Adrenal gland (tissue), 12 donors: ENCODE data around the gene CHTF8. TPM values are rescaled to one million over a fixed set of nuclear protein-coding genes. Genes with fewer than 3 reads are reported as not detected.

ENCODE experiments used
- DNase-seq, 7 donors: peaks; one replicate each; pipeline ENCODE4 v3.0.0-alpha.2; 2019 to 2020
- H3K27ac ChIP-seq, 5 donors: fragments of 200-600 bp; sonication (generic) in 4 of 5; 1 replicate in 3 of 5; 2 replicates in 2 of 5; pipeline versions ENCODE4 v1.5.1 to v1.8.0; 2016 to 2020; ENCODE audit warnings: mild to moderate bottlenecking in 1 of 5
- H3K27me3 ChIP-seq: fragments of 200-600 bp; 2 replicates; pipeline ENCODE4 v1.8.0; 2021
- H3K36me3 ChIP-seq, 2 donors: fragments of 200-600 bp; replicated peaks in 1 of 2; 1 replicate in 1 of 2; 2 replicates in 1 of 2; pipeline versions ENCODE4 v1.5.1 to v1.8.0; 2018 to 2022
- H3K4me1 ChIP-seq, 2 donors: fragments of 200-600 bp; replicated peaks in 1 of 2; 1 replicate in 1 of 2; 2 replicates in 1 of 2; pipeline versions ENCODE4 v1.5.1 to v1.8.0; 2018 to 2021
- H3K4me3 ChIP-seq, 4 donors: fragments of 200-600 bp; sonication (generic) in 3 of 4; one replicate each; pipeline ENCODE4 v1.5.1; 2016 to 2018
- H3K9me3 ChIP-seq, 3 donors: fragments of 200-600 bp; sonication (generic) in 1 of 3; replicated peaks in 1 of 3; 1 replicate in 2 of 3; 2 replicates in 1 of 3; pipeline versions ENCODE4 v1.5.1 to v1.8.0; 2016 to 2021
- CTCF ChIP-seq, 6 experiments: fragments of 450-650 bp in 4 of 6; fragments of 200-600 bp in 2 of 6; sonication (generic) in 1 of 6; IDR thresholded peaks; 1 replicate in 5 of 6; 2 replicates in 1 of 6; pipeline versions ENCODE4 v1.5.1 to v1.8.0; 2016 to 2021; ENCODE audit warnings: antibody characterized with exemption in 6 of 6, mild to moderate bottlenecking in 2 of 6, moderate library complexity in 1 of 6
- POLR2A ChIP-seq, 2 donors: fragments of 450-650 bp; IDR thresholded peaks; one replicate each; pipeline ENCODE4 v1.6.1; 2017; ENCODE audit warnings: antibody characterized with exemption in 2 of 2, mild to moderate bottlenecking in 2 of 2, moderate library complexity in 1 of 2
- WGBS, 4 donors: extraction: QIAGEN DNeasy Blood & Tissue Kit in 2 of 4; methylation state at CpG; one replicate each; pipeline versions ENCODE4 v1.1.5 to v1.1.7; 2013 to 2017; 5-methylcytosine and 5-hydroxymethylcytosine counted together
- intact Hi-C, 2 donors: fragments of 100-400 bp; cut with DNase I; formaldehyde crosslinking; loops; one replicate each; pipeline versions ENCODE4 v1.14.1 to v1.15.0; 2022 to 2023
- polyA plus RNA-seq, 3 donors: library from polyadenylated mRNA; stranded (reverse); fragments of 200-250 nt in 2 of 3; fragments of 350-450 nt in 1 of 3; fragmentation: Illumina TruSeq in 1 of 3; extraction: RNeasy Lipid Tissue Mini Kit (QIAGEN cat#74804) in 1 of 3; gene quantifications; one replicate each; pipeline ENCODE4 v1.2.3, GENCODE V29; 2013 to 2014
- total RNA-seq, 9 donors: library from RNA; depleted of rRNA in 4 of 9; stranded (reverse); fragments of >200 nt in 4 of 9; fragments of 120-200 nt in 1 of 9; fragmentation: NEBNext Ultra II Directional in 1 of 9; extraction: Animal tissue kit (Norgen Biotek cat#: 25700) in 1 of 9; gene quantifications; one replicate each; pipeline versions ENCODE4 v1.1.0 to v1.2.4, GENCODE V29; 2013 to 2023
- donor health status: healthy with polysubstance abuse.
- donor health status: Bipolar disorder and iron deficiency.
- donor health status: DM: yes; HTN: yes; CAD: no.
- donor health status: DM: no; HTN: no; CAD: no.
- donor health status: DM: no; HTN: no; CAD: no.
- donor health status: DM: yes; HTN: yes; CAD: no.

Gene CHTF8
- total and polyA plus RNA-seq, 12 donors: 34.0 to 207 (median 81.7) TPM

GRCh38 chr16:69112285-69113129 is 19.9 kb downstream of the CHTF8 start:
- Histone ChIP-seq H3K27ac (no peak overlapping the region), H3K4me3 (no peak overlapping the region), H3K4me1 (peaks cover 2 to 3% of the 10 kb centered on the region in 2 donors), H3K36me3 (peaks cover 0 to 25% of the 10 kb centered on the region in 2 donors), H3K27me3 (peaks cover 4% of the 10 kb centered on the region), H3K9me3 (no peaks in the 10 kb centered on the region)
- TF ChIP-seq CTCF (IDR thresholded peaks at IDR 0.05) (peak; percentile 35 to 61 (median 50)), POLR2A (IDR thresholded peaks at IDR 0.05) (no peak)
- WGBS, 4 donors: 56 to 100% (median 70%) methylated on average over 1 to 6 of the region's 6 CpGs
- peak; percentile 44 to 75 (median 63) for DNase-seq
- intact Hi-C loops: no loop called here

GRCh38 chr16:69111876-69112230 is 20.5 kb downstream of the CHTF8 start:
- 91 to 98% (median 93%) methylated on average over 5 of the region's 5 CpGs for WGBS, 4 donors
- Histone ChIP-seq H3K4me1 (peaks cover 8 to 10% of the 10 kb centered on the region in 2 donors), H3K4me3 (no peak overlapping the region), H3K27me3 (peaks cover 8% of the 10 kb centered on the region), H3K36me3 (peaks cover 0 to 25% of the 10 kb centered on the region in 2 donors), H3K27ac (no peak overlapping the region), H3K9me3 (no peaks in the 10 kb centered on the region)
- DNase-seq: no peak
- no peak for TF ChIP-seq CTCF (IDR thresholded peaks at IDR 0.05)
- no peak for TF ChIP-seq POLR2A (IDR thresholded peaks at IDR 0.05)
- intact Hi-C loops: no loop called here

GRCh38 chr16:69111216-69111875 is 21.0 kb downstream of the CHTF8 start:
- Histone ChIP-seq H3K36me3 (peaks cover 0 to 20% of the 10 kb centered on the region in 2 donors), H3K9me3 (no peaks in the 10 kb centered on the region), H3K27me3 (peaks cover 8% of the 10 kb centered on the region), H3K27ac (no peak overlapping the region), H3K4me3 (no peak overlapping the region), H3K4me1 (peaks cover 13 to 15% of the 10 kb centered on the region in 2 donors)
- 86 to 95% (median 91%) methylated on average over 6 of the region's 6 CpGs for WGBS, 4 donors
- DNase-seq: no peak
- intact Hi-C loops: no loop called here
- TF ChIP-seq CTCF (IDR thresholded peaks at IDR 0.05): no peak
- TF ChIP-seq POLR2A (IDR thresholded peaks at IDR 0.05): no peak

- Histone ChIP-seq H3K9me3 (no peaks in the 10 kb centered on the region), H3K27ac (no peak overlapping the region), H3K36me3 (peaks cover 0 to 20% of the 10 kb centered on the region in 2 donors), H3K27me3 (peaks cover 8% of the 10 kb centered on the region), H3K4me3 (no peak overlapping the region), H3K4me1 (peaks cover 14 to 21% of the 10 kb centered on the region in 2 donors)
- DNase-seq: no peak
- intact Hi-C loops: no loop called here
- 91 to 96% (median 94%) methylated on average over 7 of the region's 7 CpGs for WGBS, 4 donors
- TF ChIP-seq CTCF (IDR thresholded peaks at IDR 0.05): no peak
- no peak for TF ChIP-seq POLR2A (IDR thresholded peaks at IDR 0.05)
Measured at GRCh38 chr16:69110406-69110805, 22.0 kb downstream of the CHTF8 start.
